HG02610 (cell line): ENCODE results near the gene STUM.

Experiments used
- ATAC-seq: cut with Tn5 transposase; IDR thresholded peaks from one replicate; pipeline ENCODE4 v1.9.1; 2021; ENCODE audit warnings: mild to moderate bottlenecking, moderate library complexity; ENCODE audit not compliant: unreplicated experiment

STUM gene

DNA sequence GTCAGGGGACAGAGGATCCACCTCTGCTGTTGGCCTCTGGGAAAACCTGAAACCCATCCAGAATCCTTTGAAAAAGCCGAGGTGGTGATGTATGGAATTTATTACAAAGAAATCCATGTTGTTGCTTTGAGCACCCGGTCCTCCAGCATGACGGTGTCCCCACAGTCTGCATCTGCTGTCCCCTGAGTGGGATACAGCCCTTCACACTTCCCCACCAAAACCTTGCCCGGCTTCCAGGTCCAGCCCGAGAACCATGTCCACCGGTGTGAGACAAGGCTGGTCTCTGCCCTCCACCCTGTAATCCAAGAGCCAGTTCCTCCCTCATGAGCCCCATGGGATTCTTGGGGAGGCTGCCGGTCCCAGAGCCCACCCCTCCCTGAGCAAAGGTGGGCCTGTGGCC, 70.5 kb downstream of the STUM start:
- ATAC-seq: no peak

- ATAC-seq: no peak
Observed at GRCh38 chr1:226622012-226622411, 73.4 kb downstream of the STUM start.

GRCh38 chr1:226624526-226624925, 76.0 kb downstream of the STUM start:
- ATAC-seq: no peak

- ATAC-seq: no peak
Observed at GRCh38 chr1:226625326-226625725, 76.8 kb downstream of the STUM start.

- peak; percentile 11 for ATAC-seq
Observed at GRCh38 chr1:226625832-226626576, 77.4 kb downstream of the STUM start.

- ATAC-seq: peak; percentile 81
Observed at GRCh38 chr1:226626577-226626956, 78.0 kb downstream of the STUM start.

- no peak for ATAC-seq
Observed at GRCh38 chr1:226627050-226627755, 78.6 kb downstream of the STUM start.

DNA sequence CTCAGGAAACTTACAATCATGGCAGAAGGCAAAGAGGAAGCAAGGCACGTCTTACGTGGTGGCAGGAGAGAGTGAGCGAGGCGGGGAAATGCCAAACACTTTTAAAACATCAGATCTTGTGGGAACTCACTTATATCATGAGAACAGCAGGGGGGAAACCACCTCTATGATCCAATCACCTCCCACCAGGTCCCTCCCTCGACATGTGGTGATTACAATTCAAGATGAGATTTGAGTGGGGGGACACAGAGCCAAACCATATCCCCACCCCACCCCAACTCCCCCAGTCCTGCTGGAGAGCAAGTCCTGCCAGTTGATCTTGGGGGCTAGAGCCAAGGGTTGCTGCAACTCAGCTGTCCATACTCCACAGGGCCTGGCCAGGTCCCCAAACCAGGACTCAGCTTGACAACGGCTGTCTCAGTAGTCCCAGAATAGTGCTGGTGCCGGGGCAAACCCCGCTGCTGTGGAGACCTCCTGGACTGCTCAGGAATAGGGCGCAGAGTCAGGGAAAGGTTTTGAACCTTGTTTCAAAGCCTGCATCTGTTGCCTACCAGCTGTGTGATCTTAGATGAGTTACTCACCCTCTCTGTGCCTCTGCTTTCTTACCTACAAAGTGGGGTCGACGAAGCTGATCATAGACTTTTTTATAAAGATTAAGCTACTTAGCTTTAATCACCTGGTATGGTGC, 79.5 kb downstream of the STUM start:
- ATAC-seq: no peak

GRCh38 chr1:226628612-226629155, 80.1 kb downstream of the STUM start:
- ATAC-seq: no peak

DNA sequence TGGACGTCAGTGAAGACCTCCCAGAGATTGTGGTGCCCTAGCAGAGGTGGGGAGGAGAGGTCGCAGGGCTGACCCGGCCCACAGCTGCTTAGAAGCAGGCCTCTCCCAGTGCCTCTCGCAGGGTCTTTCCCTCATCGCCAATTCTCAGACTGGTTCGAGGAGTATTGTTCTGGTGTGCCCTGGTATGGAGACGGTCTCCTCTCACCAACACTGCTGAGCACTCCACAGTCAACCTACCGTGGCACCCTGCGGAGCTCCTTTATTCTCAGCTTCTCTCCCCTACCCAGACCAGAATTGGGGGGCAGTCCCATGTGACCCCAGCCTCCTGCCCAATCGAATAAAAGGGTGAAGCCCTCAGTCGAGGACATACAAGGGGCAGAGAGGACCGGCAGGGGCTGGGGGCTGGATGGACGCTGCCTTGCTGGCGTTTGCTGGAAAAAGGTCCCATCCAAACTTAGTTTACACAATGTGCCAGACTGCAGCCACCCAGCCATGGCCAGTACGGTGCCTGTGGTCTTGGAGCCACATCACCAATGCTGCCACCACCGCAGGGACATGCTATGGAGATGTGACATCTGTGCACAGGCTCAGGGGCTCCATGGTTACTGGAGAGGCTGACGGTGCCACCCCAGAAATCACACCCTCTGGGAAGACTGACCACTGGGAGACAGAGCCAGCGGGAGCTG, 80.8 kb downstream of the STUM start:
- ATAC-seq: no peak

- no peak for ATAC-seq
Observed at GRCh38 chr1:226629896-226630550, 81.5 kb downstream of the STUM start.

DNA sequence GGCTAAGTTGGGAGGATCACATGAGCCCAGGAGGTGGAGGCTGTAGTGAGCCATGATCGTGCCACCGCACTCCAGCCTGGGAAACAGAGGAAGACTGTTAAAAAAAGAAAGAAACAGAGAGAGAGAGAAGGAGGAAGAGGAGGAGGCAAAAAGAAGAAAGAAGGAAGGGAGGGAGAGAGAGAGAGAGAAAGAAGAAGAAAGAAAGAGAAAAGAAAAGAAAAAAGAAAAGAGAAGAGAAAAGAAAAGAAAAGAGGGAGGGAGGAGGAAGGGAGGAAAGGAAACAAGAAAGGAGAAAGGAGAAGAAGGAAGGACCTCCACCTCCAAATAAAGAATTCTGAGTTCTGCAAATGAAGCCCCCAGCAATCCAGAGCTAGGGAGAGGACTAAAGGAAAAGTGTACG, 82.0 kb downstream of the STUM start:
- no peak for ATAC-seq

DNA sequence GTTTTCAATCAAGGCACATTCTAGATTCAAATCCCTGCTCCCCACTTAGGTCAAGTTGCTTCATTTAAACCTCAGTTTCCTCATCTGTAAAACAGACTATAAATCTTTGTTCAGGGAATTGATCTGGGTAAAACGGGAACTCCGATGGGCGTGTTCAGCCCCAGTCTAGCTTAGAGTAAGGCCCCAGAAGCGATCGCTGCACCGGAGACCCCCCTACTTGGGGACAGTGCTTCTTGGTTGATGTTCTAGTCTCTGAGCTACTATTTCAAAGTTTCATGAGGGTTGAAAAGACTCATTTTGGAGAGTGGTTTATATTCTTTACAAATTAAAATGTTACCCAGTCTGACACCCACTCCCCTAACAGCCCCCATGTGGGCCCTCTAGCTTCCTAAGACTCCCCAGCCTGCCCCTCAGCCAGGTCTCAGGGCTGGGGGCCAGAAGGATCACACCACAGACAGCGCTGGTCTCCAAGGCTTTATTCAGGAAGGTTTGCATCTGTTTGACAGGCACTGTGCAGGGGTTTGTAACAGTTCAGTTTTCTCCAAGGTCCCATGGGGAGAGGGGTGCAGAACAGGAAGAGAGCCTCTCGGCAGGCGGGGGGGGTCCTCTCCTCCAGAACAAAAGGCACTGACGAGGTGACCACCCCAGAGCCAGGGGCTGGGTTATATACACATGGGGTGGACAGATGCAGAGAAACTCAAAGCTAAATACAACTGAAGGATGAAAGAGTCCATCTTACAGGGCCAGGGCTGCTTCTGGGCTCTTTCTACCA, 82.9 kb downstream of the STUM start:
- no peak for ATAC-seq

- no peak for ATAC-seq
Observed at GRCh38 chr1:226632169-226632879, 83.8 kb downstream of the STUM start.

GRCh38 chr1:226632922-226633351, 84.4 kb downstream of the STUM start:
- ATAC-seq: no peak

GRCh38 chr1:226633541-226634165, 85.1 kb downstream of the STUM start:
- no peak for ATAC-seq

GRCh38 chr1:226634166-226634588, 85.6 kb downstream of the STUM start:
- peak; percentile 62 for ATAC-seq

DNA sequence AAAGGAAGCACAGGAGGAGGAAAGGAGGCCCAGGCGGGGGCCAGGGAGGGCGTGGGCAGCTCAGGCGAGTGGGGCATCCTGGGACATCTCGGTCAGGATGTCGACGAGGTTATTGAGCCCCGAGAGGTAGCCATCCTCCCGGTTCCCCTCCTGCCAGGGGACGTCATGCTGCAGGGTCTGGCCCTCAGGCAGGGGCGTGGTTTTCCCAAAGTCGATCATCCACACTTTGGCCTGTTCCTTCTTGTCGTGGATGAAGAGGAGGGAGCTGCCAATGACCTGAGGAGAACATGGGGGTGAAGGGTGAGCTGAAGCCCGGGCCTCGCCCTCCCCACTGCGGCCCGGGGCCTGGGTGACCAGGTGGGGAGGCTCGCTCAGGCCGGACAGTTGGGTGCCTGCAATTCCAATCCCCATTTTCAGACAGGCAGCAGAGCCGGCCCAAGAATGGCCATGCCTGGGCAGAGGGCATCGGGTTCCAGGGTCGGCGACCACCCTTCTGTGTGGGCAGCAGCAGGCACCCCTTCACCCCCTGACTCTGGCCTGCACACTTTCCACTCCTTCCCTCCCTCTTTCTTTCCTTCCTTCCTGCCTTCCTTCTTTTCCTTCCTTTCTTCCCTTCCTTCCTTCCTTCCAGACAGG, 86.2 kb downstream of the STUM start:
- ATAC-seq: no peak
